DOHH2 (cell line): ENCODE data around the gene CDH6.

ENCODE experiments used
- EZH2phosphoT487 ChIP-seq: fragments of 200-600 bp; sonication (generic); IDR thresholded peaks from 2 replicates; pipeline ENCODE4 v1.6.1; 2017; ENCODE audit warnings: borderline replicate concordance, mild to moderate bottlenecking, antibody characterized with exemption, low read length, moderate library complexity, mixed read lengths
- TF ChIP-seq, protein P1 (sequence below): fragments of 200-600 bp; sonication (generic); IDR thresholded peaks from one replicate; pipeline ENCODE4 v1.5.1; 2014; ENCODE audit warnings: antibody characterized with exemption, mild to moderate bottlenecking, low read depth, low read length; ENCODE audit not compliant: poor library complexity, severe bottlenecking

- TF ChIP-seq, protein P1, sequence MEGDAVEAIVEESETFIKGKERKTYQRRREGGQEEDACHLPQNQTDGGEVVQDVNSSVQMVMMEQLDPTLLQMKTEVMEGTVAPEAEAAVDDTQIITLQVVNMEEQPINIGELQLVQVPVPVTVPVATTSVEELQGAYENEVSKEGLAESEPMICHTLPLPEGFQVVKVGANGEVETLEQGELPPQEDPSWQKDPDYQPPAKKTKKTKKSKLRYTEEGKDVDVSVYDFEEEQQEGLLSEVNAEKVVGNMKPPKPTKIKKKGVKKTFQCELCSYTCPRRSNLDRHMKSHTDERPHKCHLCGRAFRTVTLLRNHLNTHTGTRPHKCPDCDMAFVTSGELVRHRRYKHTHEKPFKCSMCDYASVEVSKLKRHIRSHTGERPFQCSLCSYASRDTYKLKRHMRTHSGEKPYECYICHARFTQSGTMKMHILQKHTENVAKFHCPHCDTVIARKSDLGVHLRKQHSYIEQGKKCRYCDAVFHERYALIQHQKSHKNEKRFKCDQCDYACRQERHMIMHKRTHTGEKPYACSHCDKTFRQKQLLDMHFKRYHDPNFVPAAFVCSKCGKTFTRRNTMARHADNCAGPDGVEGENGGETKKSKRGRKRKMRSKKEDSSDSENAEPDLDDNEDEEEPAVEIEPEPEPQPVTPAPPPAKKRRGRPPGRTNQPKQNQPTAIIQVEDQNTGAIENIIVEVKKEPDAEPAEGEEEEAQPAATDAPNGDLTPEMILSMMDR = no peak
- no peak for TF ChIP-seq EZH2phosphoT487
Observed at GRCh38 chr5:31317665-31318064, 124.2 kb downstream of the CDH6 start.
